Dendritic cell treated with granulocyte-macrophage colony-stimulating factor and Interleukin-4, amounts not matched to agents 40 ng/mL and 50 ng/mL, for 4 days (primary cell): ENCODE data around the gene MACROD2.
"Not testable (repeated sequence)": the region's sequence is repeated elsewhere in the genome, so short reads cannot be mapped to it uniquely, and the experiment has no call there.

ENCODE experiments used
- H3K27ac Mint-ChIP-seq: one replicate; pipeline ENCODE4 v1.8.0; 2022; ENCODE audit warnings: mild to moderate bottlenecking, mixed read lengths
- H3K27me3 Mint-ChIP-seq: one replicate; pipeline ENCODE4 v1.8.0; 2022; ENCODE audit warnings: mild to moderate bottlenecking, mixed read lengths
- H3K36me3 Mint-ChIP-seq: one replicate; pipeline ENCODE4 v1.8.0; 2022; ENCODE audit warnings: low read depth, mixed read lengths
- H3K4me1 Mint-ChIP-seq: one replicate; pipeline ENCODE4 v1.8.0; 2022; ENCODE audit warnings: low read depth, mixed read lengths
- H3K4me3 Mint-ChIP-seq: one replicate; pipeline ENCODE4 v1.8.0; 2022; ENCODE audit warnings: mild to moderate bottlenecking, moderate library complexity, mixed read lengths
- H3K9me3 Mint-ChIP-seq: one replicate; pipeline ENCODE4 v1.8.0; 2022; ENCODE audit warnings: mixed read lengths
- intact Hi-C: fragments of 100-400 bp; cut with micrococcal nuclease; formaldehyde crosslinking; loops from one replicate; pipeline ENCODE4 v1.15.0; 2022

MACROD2 gene

GRCh38 chr20:15107931-15108330 is 1112.6 kb downstream of the MACROD2 start:
- H3K4me1 Mint-ChIP-seq: no peaks in the 10 kb centered on the region
- intact Hi-C loops: no loop called here
- no peaks in the 10 kb centered on the region for H3K36me3 Mint-ChIP-seq
- H3K9me3 Mint-ChIP-seq: peaks cover 5% of the 10 kb centered on the region
- H3K4me3 Mint-ChIP-seq: no peak overlapping the region
- H3K27me3 Mint-ChIP-seq: no peaks in the 10 kb centered on the region
- no peak overlapping the region for H3K27ac Mint-ChIP-seq

DNA sequence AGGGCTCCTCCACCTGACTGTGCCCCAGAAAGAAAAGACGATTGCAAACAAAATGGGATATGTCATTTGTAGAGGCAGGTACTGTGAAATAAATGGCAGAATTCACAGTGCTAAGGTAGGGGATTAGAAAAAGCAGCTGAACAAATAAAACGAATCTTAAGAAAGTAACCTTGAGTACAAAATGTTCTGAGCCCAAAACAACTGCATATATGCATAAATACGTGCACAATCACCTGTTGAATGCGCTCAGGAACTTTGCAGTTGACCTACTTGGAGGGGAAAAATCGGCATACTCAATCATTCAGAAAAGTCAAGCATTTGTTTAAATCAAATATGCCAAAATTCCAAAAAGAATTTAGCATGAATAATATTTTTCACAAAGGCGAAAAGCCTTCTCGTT is 1114.2 kb downstream of the MACROD2 start:
- Mint-ChIP-seq H3K27ac (no peak overlapping the region), H3K27me3 (no peaks in the 10 kb centered on the region), H3K4me1 (no peaks in the 10 kb centered on the region), H3K36me3 (no peaks in the 10 kb centered on the region), H3K4me3 (no peak overlapping the region), H3K9me3 (no peaks in the 10 kb centered on the region)
- intact Hi-C loops: no loop called here

DNA sequence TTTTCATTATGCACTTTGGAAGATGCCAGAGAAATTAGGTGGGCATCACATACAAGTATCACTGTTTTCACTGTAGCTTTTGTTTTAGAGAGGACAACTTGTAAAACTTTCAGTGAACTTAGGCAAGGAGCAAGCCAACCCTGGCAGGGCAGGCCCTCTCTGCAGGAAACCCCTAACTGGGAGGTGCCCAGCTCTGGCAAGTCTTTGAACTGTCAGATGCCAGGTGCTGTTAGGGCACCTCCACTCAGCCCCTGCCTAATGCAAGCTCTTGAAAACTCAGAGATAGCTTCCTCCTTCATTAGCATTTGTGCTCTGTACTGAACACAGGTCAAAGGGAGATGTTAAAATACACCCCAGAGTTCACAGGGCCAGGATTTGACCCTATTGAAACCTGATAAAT is 1116.3 kb downstream of the MACROD2 start:
- no peaks in the 10 kb centered on the region for H3K4me1 Mint-ChIP-seq
- H3K9me3 Mint-ChIP-seq: no peaks in the 10 kb centered on the region
- no peaks in the 10 kb centered on the region for H3K27me3 Mint-ChIP-seq
- no peaks in the 10 kb centered on the region for H3K36me3 Mint-ChIP-seq
- no peak overlapping the region for H3K27ac Mint-ChIP-seq
- no peak overlapping the region for H3K4me3 Mint-ChIP-seq
- intact Hi-C loops: no loop called here

- Mint-ChIP-seq H3K27ac (no peak overlapping the region), H3K9me3 (no peaks in the 10 kb centered on the region), H3K27me3 (no peaks in the 10 kb centered on the region), H3K4me1 (no peaks in the 10 kb centered on the region), H3K4me3 (no peak overlapping the region), H3K36me3 (no peaks in the 10 kb centered on the region)
- intact Hi-C loops: no loop called here
Measured at GRCh38 chr20:15113144-15113773, 1117.9 kb downstream of the MACROD2 start.

GRCh38 chr20:15119852-15120487 is 1124.7 kb downstream of the MACROD2 start:
- no peaks in the 10 kb centered on the region for H3K27me3 Mint-ChIP-seq
- H3K4me1 Mint-ChIP-seq: no peaks in the 10 kb centered on the region
- H3K36me3 Mint-ChIP-seq: no peaks in the 10 kb centered on the region
- H3K9me3 Mint-ChIP-seq: peaks cover 19% of the 10 kb centered on the region
- intact Hi-C loops: no loop called here
- no peak overlapping the region for H3K27ac Mint-ChIP-seq
- no peak overlapping the region for H3K4me3 Mint-ChIP-seq

DNA sequence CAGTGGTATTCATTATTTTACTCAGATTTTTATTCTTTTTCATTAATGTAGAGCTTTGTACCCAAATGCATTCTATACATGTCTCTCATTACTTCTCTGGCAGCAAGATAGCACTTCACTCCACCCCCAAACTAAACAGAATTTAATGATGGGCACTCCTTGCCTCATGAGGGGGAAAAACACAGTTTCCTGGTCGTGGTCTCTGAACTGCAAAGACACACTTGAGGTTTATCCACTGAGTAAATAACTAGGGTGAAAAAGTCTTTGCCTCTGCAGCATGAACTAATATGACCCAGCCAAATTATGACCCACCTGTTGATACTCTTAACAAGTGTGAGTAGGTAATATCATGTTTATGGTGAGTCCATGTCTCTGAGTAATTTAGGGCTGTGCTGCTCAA is 1127.3 kb downstream of the MACROD2 start:
- intact Hi-C loops: no loop called here
- Mint-ChIP-seq H3K9me3 (peaks cover 19% of the 10 kb centered on the region), H3K27me3 (no peaks in the 10 kb centered on the region), H3K27ac (no peak overlapping the region), H3K36me3 (no peaks in the 10 kb centered on the region), H3K4me3 (no peak overlapping the region), H3K4me1 (no peaks in the 10 kb centered on the region)

- no peaks in the 10 kb centered on the region for H3K27me3 Mint-ChIP-seq
- no peak overlapping the region for H3K4me3 Mint-ChIP-seq
- no peaks in the 10 kb centered on the region for H3K4me1 Mint-ChIP-seq
- H3K27ac Mint-ChIP-seq: no peak overlapping the region
- intact Hi-C loops: no loop called here
- peaks cover 10% of the 10 kb centered on the region for H3K9me3 Mint-ChIP-seq
- no peaks in the 10 kb centered on the region for H3K36me3 Mint-ChIP-seq
Measured at GRCh38 chr20:15131176-15131575, 1135.9 kb downstream of the MACROD2 start.

DNA sequence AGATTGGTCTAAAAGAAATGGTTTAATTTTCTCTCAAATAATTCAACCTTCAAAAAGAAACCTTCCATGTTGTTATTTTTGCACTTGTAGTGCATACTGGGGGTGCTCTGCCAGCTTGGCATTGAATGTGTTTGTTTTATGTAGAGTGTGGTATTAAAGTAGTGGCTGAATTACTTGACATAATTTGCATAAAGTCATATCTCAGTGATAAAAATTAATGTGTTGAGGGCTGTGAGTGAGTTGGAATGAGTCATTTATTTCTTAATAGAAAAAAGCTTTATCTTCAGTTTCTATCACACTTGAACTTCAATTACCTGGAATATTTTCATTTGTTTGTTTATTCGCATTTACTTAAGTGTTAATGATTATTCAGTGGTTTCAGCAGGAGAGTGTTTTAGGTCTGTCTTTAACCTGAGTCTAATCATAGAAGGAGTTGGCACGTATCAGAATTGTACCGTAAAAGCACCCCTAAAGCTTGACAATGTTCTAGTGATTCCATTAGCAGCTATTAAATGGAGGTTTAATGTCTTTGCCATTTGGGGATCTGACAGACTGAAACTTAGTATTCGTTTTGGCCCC is 1143.3 kb downstream of the MACROD2 start:
- intact Hi-C loops: no loop called here
- H3K27ac Mint-ChIP-seq: no peak overlapping the region
- no peaks in the 10 kb centered on the region for H3K4me1 Mint-ChIP-seq
- H3K27me3 Mint-ChIP-seq: no peaks in the 10 kb centered on the region
- no peaks in the 10 kb centered on the region for H3K36me3 Mint-ChIP-seq
- H3K9me3 Mint-ChIP-seq: no peaks in the 10 kb centered on the region
- no peak overlapping the region for H3K4me3 Mint-ChIP-seq

DNA sequence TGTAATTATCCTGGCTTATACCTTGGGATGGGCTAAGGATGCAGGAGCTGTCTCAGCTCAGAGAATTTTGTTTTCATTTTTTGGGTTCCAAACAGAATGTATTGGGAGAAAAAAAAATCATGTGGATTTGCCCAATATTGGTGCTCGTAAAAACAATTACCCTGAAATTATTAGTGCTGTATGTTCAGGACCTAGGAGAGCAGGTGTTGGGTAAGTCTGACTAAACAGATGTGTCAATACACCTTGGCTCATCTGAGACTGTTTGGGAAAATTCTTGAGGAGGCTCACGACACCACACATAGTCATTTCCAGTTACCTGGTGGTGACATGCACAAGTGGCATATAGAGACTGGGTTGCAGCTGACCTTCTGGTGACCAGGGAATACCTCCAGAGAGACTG is 1144.2 kb downstream of the MACROD2 start:
- intact Hi-C loops: no loop called here
- no peaks in the 10 kb centered on the region for H3K27me3 Mint-ChIP-seq
- H3K27ac Mint-ChIP-seq: no peak overlapping the region
- no peaks in the 10 kb centered on the region for H3K4me1 Mint-ChIP-seq
- H3K9me3 Mint-ChIP-seq: no peaks in the 10 kb centered on the region
- no peaks in the 10 kb centered on the region for H3K36me3 Mint-ChIP-seq
- no peak overlapping the region for H3K4me3 Mint-ChIP-seq

- no peaks in the 10 kb centered on the region for H3K4me1 Mint-ChIP-seq
- no peak overlapping the region for H3K27ac Mint-ChIP-seq
- H3K4me3 Mint-ChIP-seq: no peak overlapping the region
- intact Hi-C loops: no loop called here
- H3K36me3 Mint-ChIP-seq: no peaks in the 10 kb centered on the region
- H3K27me3 Mint-ChIP-seq: no peaks in the 10 kb centered on the region
- H3K9me3 Mint-ChIP-seq: no peaks in the 10 kb centered on the region
Measured at GRCh38 chr20:15140286-15140685, 1145.0 kb downstream of the MACROD2 start.

DNA sequence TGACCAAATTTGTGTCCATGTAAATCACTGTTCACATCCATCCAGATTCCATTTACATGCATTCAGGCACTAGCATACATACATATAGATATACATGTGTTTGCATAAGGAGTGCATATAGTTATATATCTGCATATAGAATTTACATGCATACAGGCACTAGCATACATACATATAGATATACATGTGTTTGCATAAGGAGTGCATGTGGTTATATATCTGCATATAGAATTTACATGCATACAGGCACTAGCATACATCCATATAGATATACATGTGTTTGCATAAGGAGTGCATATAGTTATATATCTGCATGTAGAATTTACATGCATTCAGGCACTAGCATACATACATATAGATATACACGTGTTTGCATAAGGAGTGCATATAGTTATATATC is 1145.6 kb downstream of the MACROD2 start:
- H3K4me3 Mint-ChIP-seq, H3K27ac Mint-ChIP-seq, H3K27me3 Mint-ChIP-seq, H3K9me3 Mint-ChIP-seq, H3K36me3 Mint-ChIP-seq, intact Hi-C loops, H3K4me1 Mint-ChIP-seq: not testable (repeated sequence)

DNA sequence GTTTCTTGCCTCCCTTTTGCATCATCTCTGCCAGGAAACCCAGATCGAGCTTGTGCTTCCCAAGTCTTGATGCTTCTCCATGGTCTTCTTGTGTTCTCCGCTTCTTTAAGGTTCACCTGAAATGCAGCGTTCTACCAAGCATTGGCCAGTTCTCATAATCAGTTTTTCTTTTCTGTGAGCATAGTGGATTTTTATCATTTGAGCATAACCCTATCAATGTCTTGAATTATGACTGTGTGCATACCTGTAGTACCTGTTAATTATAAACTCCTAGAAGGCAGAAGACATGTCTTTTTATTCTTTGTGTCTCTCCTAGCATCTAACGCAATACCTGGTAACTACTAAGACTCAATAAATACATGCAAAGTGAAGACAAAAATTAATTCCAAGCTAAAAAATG is 1146.5 kb downstream of the MACROD2 start:
- no peak overlapping the region for H3K27ac Mint-ChIP-seq
- no peak overlapping the region for H3K4me3 Mint-ChIP-seq
- H3K9me3 Mint-ChIP-seq: no peaks in the 10 kb centered on the region
- intact Hi-C loops: no loop called here
- no peaks in the 10 kb centered on the region for H3K4me1 Mint-ChIP-seq
- no peaks in the 10 kb centered on the region for H3K27me3 Mint-ChIP-seq
- H3K36me3 Mint-ChIP-seq: no peaks in the 10 kb centered on the region

DNA sequence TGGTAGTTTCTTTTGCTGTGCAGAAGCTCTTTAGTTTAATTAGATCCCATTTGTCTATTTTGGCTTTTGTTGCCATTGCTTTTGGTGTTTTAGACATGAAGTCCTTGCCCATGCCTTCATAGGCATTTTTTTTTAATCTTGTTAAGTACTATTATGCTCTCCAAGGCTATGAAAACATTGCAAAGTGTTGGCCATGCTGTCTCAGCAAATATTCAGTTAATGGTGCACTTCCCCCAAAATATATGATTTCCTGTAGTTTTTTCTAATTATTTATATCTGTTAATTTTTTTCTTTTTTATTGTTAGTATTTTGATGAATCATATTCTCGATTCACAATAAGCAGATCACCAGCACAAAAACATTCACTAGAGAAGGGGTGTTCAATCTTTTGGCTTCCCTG is 1148.2 kb downstream of the MACROD2 start:
- no peak overlapping the region for H3K27ac Mint-ChIP-seq
- no peaks in the 10 kb centered on the region for H3K9me3 Mint-ChIP-seq
- H3K4me1 Mint-ChIP-seq: no peaks in the 10 kb centered on the region
- no peaks in the 10 kb centered on the region for H3K36me3 Mint-ChIP-seq
- intact Hi-C loops: no loop called here
- no peaks in the 10 kb centered on the region for H3K27me3 Mint-ChIP-seq
- no peak overlapping the region for H3K4me3 Mint-ChIP-seq

GRCh38 chr20:15144916-15145315 is 1149.6 kb downstream of the MACROD2 start:
- Mint-ChIP-seq H3K27ac (no peak overlapping the region), H3K27me3 (no peaks in the 10 kb centered on the region), H3K9me3 (no peaks in the 10 kb centered on the region), H3K36me3 (no peaks in the 10 kb centered on the region), H3K4me1 (no peaks in the 10 kb centered on the region), H3K4me3 (no peak overlapping the region)
- intact Hi-C loops: no loop called here

DNA sequence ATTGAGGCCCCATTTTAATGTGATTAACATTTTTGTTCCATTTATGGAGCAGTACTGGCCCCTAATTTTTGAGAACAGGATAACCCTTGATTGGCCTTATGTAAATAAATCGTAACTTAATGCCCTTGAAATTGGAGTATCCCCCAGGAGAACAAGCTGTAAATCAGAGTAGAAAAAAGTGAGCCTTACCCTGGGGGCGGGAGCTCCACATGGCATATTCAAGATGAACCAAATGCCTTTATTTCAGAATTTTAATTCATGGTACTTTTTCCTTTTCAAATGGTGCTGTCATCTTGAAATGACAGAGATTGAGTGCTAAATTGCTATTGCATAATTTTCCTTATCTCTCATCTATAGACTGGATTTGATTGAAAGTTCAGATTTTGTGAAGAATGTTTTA is 1151.6 kb downstream of the MACROD2 start:
- no peaks in the 10 kb centered on the region for H3K4me1 Mint-ChIP-seq
- H3K9me3 Mint-ChIP-seq: no peaks in the 10 kb centered on the region
- intact Hi-C loops: no loop called here
- H3K27me3 Mint-ChIP-seq: no peaks in the 10 kb centered on the region
- H3K27ac Mint-ChIP-seq: no peak overlapping the region
- H3K4me3 Mint-ChIP-seq: no peak overlapping the region
- no peaks in the 10 kb centered on the region for H3K36me3 Mint-ChIP-seq
